GM19035 (cell line): ENCODE measurements around the gene APEH.
A peak's percentile ranks its signal among the peaks of the same experiment; 100 is the strongest.

Experiments
- ATAC-seq: cut with Tn5 transposase; IDR thresholded peaks from one replicate; pipeline ENCODE4 v1.9.1; 2021; ENCODE audit not compliant: unreplicated experiment

The APEH gene

DNA sequence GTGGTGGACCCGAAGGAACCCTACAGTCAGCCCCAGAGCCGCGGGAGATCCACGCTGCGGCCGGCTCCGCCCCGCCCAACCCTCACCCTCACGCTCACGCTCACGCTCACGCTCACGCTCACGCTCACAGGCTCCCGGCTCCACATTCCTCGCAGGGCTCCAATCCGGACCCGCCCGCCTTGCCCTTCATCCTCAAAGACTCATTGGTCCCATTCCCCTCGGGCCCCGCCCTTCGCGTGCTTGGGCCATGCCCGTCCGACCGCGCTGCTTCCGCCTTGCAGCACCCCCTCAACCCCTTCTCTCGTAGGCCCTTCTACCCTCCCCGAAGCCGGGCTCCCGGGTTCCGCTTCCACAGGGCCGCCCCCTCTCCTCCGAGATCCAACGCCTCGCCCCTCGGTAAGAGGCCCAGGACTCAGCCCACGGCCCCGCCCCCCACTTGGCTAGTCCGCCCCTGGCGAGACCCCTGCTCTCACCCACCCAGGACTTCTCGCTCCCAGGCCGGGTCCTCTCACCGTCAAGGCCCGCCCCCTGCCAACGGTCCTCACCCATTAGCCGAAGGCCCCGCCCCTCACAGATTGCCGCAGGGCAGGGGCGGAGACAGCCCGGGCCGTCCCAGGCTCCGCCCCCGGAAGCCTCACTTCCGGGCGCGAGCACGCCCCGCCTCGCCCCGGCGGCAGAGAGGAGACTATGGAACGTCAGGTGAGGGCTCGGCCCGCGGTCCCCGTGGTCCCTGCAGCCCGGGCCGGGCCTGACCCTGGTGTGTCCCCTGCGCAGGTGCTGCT lies at the start of gene APEH:
Gene APEH, plus strand, starts transcription at position 637 of the 782 bp plus-strand sequence. Its CDS starts 51 bp downstream, at position 688.
- ATAC-seq: peak; percentile 77

DNA sequence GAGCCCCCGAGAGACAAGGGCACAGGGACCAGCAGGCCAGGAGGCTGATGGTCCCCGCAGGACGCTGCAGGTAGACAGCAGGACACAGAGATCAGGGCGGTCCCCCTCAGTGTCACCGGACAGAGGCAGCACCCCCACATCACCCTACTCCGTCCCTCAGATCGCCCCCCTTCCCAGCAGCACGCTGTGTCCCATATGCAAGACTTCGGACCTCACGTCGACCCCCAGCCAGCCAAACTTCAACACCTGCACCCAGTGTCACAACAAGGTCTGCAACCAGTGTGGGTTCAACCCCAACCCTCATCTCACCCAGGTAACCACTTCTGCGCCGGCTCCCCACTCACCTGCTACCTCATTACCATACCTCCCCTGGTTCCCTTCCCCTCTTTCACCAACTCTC lies 49.1 kb upstream of the APEH start:
- ATAC-seq: no peak

DNA sequence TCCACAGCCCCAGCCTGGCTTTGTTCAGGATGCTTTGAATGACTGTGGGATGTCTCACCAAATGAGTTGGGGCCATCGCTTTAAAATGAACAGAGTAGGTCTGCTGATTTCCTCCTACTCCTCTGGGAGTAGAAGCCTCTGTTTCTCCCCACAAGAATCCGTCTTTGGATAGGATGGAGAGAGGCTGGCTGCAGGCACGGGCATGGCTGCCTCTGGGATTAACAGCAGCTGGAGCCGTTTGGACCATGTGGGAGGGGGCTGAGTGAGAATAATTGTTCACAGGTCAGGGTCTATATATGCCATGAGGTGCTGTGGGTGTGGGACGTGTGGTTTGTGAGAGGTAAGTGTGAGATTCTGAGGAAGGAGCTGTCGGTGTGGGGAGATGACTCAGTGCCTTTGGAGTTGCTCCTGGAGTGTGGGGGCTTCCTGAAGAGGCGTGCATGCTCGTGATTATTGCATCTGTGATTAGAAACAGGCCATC lies 48.0 kb upstream of the APEH start:
- ATAC-seq: no peak

DNA sequence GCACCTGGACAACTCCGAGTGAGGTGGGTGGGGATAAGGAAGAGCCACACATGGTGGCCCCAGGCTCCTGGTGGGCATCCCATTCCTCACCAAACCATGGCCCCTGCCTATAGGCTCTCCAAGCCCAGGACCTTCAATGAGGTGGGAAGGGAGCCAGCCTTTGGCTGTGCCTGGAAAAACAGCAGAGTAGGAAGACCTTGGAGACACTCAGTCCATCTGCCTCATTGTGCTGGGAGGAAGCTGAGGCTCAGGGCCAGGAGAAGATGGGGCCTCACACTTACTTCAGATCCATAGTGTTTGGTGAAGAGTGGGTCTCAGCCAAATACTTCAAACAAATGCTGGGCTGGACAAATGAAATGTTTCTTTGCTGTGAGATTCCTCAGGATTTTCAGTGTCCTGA lies 47.4 kb upstream of the APEH start:
- ATAC-seq: no peak

DNA sequence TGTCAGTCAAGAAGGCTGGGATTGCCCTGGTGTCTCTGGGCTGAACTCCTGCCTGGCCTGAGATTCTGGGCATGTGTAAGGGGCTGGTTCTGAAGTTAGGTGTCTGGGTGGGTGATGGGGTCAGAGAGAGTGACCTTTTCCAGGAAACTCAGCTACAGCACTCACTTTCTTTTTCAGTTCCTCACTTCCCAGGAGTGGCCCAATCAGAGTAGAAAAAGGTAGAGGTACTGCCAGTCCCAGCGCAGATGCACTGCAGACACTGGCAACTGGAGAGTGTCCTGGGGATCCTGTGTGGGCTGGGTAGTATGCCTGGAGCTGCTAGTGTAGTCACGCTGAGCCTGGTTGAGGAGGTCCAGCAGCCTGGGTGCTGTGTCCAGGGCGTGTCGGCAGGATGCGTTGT lies 46.5 kb upstream of the APEH start:
- ATAC-seq: no peak

DNA sequence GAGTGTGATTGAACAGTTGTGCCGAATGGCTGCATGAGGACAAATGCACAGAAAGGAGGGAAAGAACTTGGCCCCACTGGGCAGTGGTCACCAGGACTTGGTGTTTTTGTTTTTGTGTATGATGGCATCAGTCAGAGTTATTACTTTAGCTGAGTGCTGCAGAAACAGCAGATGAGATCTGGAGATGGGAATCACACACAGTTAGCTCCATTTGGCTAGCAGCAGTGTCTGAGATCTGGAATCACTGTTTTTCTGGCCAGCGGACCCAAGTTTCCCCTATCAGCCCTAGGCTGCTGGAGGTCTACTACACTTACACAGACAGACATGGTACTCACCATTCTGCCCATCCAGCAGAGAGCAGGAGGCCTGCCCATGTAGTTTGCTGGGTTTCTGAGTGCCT lies 45.9 kb upstream of the APEH start:
- no peak for ATAC-seq

DNA sequence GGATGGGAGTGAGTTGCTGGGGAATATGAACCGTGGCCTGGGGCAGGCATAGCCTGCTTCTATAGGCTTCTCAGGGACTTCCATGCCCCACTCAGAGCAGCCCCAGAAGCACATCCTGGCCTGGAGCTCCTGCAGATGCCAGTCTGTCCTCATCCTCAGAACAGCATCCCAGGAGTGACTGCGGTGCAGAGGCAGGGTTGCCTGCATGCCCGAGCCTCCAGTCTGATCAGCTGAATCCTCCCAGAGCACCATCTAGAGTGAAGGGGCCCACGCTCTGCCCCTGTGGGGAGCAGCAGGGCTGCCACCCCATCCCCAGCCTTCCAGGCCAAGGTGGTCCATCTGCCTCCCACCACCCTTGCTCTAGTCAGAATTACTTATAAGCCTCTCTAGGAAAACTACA lies 44.7 kb upstream of the APEH start:
- ATAC-seq: no peak

DNA sequence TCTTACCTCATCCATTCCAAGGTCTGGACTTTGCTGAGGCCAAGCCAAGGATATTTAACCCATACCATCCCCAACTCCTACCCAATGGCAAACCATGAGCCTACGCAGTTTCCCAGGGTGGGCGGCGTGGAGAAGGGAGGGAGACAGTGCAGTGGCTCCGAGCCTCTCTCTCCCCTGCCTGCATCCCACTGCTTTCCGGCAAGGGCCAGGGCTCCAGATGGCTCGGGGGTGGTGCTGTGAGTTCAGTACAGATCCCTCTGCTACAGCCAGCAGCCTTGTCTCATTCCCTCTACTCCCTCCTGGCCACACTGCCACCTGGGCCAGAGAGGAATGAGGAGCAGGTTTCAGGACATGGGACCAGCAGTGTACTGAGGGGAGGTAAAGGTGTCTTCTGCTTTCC lies 44.3 kb upstream of the APEH start:
- ATAC-seq: no peak

DNA sequence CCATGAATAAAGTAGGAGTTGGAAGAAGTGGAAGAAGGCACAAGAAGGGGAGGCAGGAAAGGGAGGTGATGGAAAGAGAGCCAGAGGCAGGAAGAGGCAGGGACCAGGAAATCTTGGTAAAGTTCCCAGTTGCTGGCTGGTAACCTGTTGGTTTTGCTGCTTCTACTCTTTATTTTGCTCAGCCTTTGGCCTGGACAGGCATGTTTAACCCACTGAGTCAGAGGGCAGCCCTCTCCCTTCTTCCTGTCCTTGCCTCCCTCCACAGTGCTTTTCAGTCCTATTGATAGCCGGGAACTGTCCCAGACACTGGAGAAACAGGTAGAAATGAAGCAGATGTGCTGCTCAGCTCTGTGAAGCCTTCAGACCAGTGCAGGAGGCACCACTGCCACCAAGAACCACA lies 43.4 kb upstream of the APEH start:
- no peak for ATAC-seq

DNA sequence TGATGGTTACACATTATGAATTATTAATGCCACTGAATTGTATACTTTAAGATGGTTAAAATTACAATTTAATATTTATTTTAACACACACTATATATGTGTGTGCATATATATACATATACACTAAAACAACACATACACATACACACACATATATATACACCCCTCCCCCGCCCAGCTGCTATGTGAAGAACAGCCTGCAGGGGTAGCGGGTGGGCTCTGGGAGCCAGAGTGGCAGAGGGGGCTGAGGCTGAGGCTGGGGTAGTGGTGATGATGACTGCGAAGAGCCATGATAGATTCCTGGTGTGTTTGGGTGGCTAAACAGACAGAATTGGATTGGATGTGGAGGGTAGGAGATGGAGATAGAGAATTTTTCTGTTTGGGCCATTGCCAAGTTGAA lies 39.4 kb upstream of the APEH start:
- ATAC-seq: no peak

DNA sequence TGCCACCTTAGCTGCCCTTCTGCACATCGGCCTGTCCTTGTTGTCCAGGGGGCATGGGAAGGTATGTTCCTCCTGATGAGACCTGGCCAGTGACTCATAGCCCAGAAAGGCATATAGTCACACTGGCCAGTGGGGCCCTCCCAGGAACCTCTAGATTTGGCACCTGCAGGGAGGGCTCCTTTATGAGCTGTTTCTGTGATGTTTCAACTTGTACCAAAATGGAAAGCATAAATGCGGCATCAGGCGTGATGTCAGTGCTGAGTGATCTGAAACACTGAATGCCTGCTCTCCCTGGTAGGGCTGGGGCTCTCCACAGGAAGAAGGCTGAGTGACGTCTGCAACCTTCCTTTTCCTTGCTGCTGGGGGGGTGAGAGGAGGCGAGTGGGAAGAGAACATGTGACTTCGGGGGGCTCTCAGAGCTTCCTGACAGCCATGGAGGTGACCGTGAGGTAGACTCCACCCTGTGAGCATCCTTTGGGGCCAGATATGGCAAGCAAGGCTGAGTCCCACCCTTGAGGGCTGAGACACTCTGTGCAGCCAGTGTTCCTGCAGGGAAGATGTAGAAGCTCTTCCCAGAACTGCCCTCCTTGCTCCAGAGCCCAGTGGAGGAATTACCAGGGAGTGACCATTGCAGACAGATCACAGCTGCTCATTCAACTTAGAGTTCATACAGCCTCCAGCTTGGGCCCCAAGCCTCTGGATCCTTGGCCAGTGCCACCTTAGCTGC lies 37.1 kb upstream of the APEH start:
- no peak for ATAC-seq

DNA sequence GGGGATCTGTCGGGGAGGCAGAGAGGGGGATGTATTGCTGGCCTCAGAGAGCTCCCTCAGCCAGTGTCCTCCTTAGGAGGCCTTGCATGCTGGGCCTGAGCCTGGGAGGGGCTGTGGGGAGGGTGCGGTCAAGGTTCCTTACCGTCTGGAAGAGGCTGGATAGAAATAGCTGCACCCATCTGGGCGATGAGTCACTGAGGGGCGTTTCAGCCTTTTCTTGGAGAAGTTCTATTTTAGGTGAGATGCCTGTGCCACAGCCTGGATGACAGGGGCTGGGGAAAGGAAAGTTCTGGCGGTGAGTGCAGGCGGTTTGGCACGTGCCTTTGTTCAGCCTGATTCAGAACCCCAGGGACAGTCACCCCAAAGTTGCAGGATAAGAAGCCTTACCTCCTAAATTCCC lies 35.7 kb upstream of the APEH start:
- no peak for ATAC-seq

DNA sequence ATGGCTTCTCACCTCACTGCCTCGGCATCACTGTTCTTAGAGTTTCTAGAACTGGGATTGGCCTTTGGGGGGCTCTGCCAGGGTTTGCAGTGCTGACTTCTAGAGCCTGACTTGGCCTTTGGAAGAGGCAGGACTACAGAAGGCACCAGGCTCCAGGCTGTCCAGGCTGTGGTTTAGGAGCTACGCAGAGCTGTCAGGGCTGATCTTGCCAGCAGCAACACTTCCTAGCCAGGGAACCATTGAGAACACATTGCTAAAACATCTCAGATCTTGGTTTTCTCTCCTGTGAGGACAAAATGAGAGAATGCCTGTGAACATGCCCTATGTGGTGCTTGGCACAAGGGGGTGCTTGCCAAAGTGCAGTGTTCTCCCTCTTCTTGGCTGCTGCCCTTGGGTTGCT lies 34.6 kb upstream of the APEH start:
- no peak for ATAC-seq

DNA sequence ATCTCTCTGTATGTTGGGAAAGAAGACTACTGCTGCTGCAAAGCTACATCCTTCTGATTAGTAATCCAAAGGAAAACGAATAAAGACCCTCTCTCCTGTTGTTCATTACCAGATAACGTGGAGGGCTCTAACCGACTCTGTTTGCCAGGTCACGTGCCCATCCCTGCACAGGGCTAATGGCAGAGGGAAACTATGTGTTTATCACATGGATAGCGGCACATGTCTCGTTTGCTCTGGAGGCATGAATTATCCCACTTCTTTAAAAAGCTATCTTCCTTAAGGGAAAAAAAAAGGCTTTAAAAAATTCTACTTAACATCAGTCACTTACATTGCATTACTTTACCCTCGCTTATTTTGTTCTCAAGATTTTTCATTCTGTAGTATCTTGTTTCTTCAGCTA lies 32.9 kb upstream of the APEH start:
- no peak for ATAC-seq

DNA sequence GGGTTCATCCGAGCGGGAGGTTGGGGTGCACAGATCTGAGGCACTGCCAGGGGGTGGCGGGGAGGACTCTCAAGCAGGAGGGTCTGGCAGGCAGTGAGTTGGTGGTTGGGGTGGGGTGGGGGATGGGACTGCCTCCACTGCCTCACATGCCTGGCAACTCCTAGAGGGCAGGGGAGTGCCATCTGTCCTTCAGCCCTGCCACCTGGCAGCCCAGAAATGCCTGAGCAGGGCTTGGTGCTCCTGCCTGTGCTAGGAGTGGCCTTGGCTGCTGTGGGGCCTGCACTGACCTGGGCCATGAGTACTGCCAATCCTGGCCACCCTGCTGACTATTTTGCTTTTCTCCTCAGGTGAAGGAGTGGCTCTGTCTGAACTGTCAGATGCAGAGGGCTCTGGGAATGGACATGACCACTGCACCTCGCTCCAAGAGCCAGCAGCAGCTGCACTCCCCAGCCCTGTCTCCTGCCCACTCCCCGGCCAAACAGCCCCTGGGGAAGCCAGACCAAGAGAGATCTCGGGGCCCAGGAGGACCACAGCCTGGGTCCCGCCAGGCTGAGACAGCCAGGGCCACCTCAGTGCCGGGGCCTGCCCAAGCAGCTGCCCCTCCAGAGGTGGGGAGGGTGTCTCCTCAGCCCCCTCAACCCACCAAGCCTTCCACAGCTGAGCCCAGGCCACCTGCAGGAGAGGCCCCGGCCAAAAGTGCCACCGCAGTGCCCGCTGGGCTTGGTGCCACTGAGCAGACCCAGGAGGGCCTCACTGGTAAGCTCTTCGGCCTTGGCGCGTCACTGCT lies 32.0 kb upstream of the APEH start:
- ATAC-seq: no peak

DNA sequence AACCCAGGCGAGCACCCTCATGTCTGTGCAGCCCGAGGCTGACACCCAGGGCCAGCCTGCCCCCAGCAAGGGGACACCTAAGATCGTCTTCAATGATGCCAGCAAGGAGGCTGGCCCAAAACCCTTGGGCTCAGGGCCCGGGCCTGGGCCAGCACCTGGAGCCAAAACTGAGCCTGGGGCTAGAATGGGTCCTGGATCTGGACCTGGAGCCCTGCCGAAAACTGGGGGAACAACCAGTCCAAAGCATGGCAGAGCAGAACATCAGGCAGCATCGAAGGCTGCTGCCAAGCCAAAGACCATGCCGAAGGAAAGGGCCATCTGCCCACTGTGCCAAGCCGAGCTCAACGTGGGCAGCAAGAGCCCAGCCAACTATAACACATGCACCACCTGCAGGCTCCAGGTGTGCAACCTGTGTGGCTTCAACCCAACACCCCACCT lies 31.4 kb upstream of the APEH start:
- ATAC-seq: no peak

DNA sequence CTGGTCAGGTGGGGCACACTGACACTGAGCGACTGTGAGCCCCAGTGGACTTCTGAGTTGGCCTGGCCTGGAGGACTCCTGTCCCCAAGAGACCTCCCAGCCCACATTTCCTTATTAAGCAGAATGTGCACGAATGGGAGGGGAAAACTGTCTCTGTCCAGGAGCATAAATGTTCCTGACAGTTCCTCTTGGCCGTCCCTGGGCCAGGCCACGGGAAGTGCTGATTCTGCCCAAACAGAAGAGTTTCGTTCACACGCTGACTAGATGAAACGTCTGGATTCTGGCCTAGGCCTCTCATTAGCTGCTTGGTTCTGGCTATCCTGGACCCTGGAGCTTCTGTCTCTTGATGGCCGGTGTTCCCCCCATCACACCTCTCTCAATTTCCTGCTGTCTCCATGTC lies 29.5 kb upstream of the APEH start:
- ATAC-seq: no peak

DNA sequence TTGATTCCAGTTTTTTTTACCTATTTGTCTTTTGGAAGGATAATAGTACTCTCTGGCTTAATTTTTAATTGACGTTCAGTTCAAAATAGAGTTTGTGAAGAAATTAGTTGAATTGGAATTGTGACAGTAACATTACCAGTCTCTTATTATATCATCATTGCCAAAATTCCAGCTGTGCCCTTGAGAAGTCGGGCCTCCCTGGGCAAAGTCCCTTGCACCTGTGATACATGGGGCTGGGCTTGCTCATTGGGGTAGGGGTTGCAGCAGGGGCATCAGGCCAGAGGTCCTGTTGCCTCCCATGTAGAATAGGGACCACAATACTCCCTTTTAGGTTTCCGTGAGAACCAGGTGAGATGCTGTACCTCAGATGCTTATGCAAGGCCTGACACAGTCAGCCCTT lies 27.9 kb upstream of the APEH start:
- ATAC-seq: no peak

DNA sequence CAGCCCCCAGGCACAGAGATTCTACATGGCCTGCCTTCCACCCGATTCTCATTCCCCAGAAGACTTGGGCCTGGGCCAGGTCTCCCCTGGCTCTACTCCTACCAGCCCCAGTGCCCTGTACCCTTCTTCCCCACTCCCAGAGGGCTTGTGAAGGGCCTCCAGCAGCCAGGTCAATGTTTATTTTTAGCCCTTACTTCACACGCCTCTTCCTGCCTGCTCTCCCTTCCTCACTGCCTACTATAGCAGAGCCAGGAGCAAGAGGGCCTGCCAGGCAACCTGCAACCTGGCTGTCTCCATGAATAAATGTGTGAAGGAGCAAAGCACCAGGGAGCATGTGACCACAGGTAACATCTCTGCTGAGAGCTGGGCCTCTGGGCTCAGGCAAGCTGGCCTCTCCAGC lies 26.4 kb upstream of the APEH start:
- no peak for ATAC-seq

DNA sequence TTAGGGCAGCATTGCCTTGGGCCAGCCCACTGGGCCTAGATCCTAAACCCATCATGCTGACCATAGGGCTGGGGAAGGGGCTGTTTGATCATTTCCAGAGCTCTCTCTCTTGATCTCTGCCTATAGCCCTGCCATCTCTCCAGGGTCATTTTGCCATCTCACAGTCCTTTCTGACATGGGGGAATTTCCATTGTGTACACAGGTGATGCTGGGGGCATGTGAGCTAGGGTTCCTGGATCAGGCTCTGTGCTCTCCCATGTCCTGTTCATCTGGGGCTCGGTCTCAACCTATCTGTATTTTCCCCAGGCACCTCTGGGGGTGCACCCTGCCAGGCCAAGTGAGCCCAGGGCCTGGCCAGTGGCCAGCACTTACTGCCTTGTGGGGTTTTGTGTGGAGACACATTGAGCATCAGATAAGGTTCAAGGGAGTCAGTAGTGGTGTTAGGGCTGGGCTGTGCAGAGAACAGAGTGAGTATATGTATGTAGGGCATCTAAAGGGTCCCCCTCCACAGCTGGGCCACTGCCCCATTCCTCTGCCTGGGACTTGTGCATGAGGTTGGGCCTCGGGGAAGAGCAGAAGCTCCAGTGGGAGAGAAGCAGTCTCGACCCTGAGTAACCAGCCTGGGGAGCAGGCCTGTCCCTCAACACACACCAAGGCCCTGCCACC lies 25.7 kb upstream of the APEH start:
- no peak for ATAC-seq

DNA sequence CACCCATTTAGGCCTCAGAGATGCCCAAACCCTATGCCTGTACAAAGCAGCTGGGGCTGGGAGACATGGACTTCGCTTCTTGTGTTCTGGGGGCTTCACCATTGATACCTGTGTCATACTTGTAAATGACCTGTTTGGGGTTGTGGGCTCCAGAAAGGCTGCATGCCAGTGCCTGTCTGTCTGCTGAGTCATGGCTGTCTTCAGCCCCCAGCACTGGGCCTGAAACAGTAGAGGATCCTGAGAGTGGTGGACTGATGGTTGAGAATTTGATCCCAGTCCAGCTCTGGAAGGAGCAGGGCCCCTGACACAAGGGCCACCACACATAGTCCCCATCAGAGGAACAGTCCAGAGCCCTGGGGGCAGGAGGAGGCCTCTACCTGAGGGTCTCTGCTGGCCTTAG lies 24.6 kb upstream of the APEH start:
- ATAC-seq: no peak
